Mucosa of descending colon (tissue), 3 donors: ENCODE results near the gene TMEM128. TPM values are rescaled to one million over a fixed set of nuclear protein-coding genes. Genes with fewer than 3 reads are reported as not detected.
A peak's percentile ranks its signal among the peaks of the same experiment; 100 is the strongest.
"Not testable (repeated sequence)": the region's sequence is repeated elsewhere in the genome, so short reads cannot be mapped to it uniquely, and the experiment has no call there.

Experiments
- ATAC-seq: fragments of 200-7000 bp; cut with Tn5 transposase; one replicate; pipeline ENCODE4 v1.9.1; 2020; ENCODE audit warnings: mild to moderate bottlenecking, moderate library complexity
- DNase-seq, 3 donors: peaks; one replicate each; pipeline ENCODE4 v3.0.0-alpha.2; 2020
- H3K36me3 ChIP-seq: fragments of 200-600 bp; one replicate; pipeline ENCODE4 v1.8.0; 2021; ENCODE audit warnings: low read depth, mild to moderate bottlenecking
- H3K4me1 ChIP-seq: fragments of 200-600 bp; one replicate; pipeline ENCODE4 v1.8.0; 2021; ENCODE audit warnings: low read depth, mild to moderate bottlenecking
- H3K4me3 ChIP-seq: fragments of 200-600 bp; one replicate; pipeline ENCODE4 v1.8.0; 2021; ENCODE audit warnings: mild to moderate bottlenecking
- H3K9me3 ChIP-seq: fragments of 200-600 bp; one replicate; pipeline ENCODE4 v1.8.0; 2021; ENCODE audit warnings: mild to moderate bottlenecking
- intact Hi-C, 2 donors: fragments of 100-400 bp; cut with DNase I in 1 of 2; cut with micrococcal nuclease in 1 of 2; formaldehyde crosslinking; loops; one replicate each; pipeline versions ENCODE4 v1.11.0 to v1.11.1; 2022; cut with DNase I, micrococcal nuclease
- total RNA-seq, 3 donors: library from RNA; stranded (reverse); fragmentation: NEBNext Ultra II Directional in 2 of 3; extraction: Animal tissue kit (Norgen Biotek cat#: 25700) in 2 of 3; gene quantifications; one replicate each; pipeline versions ENCODE4 v1.2.1 to v1.2.4, GENCODE V29; 2021 to 2023
- TF ChIP-seq, protein P1 (sequence below): fragments of 200-600 bp; IDR thresholded peaks from one replicate; pipeline ENCODE4 v1.8.0; 2022; ENCODE audit warnings: antibody characterized with exemption, mild to moderate bottlenecking
- donor health status: DM: no; HTN: no; CAD: no; lungs with moderate emphysema.
- donor health status: DM: no; HTN: no; CAD: no.
- donor health status: DM: no; HTN: yes; CAD: no.

Gene TMEM128
- total RNA-seq, 3 donors from 2014 or later = 14.9 to 20.7 (median 19.6) TPM

DNA sequence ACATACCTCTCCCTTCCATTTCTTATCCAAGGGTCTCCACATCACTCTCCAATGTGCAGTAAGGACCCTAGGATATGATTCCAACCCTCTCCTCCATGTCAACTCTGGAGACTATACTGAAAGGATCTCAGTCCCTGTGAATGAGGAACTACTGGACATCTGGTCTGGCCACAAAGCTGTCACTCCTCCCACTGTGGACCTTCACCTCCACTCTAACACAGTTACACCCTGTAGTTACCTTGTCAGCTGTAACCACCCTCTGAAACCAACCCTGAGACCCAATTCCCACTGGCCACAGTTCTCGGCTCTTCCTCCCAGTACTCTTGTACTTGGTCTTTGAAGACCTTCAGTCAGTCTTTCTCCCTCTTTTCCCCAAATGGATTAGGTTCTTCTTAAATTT, 2.9 kb downstream of the TMEM128 start:
- no peak overlapping the region for H3K4me3 ChIP-seq
- DNase-seq (peak in 1 of 3 donors; percentile 17), ATAC-seq (peak; percentile 56)
- intact Hi-C loops = no loop called here
- H3K9me3 ChIP-seq = no peaks in the 10 kb centered on the region
- no peaks in the 10 kb centered on the region for H3K36me3 ChIP-seq
- peaks cover 18% of the 10 kb centered on the region for H3K4me1 ChIP-seq
- TF ChIP-seq, protein P1, sequence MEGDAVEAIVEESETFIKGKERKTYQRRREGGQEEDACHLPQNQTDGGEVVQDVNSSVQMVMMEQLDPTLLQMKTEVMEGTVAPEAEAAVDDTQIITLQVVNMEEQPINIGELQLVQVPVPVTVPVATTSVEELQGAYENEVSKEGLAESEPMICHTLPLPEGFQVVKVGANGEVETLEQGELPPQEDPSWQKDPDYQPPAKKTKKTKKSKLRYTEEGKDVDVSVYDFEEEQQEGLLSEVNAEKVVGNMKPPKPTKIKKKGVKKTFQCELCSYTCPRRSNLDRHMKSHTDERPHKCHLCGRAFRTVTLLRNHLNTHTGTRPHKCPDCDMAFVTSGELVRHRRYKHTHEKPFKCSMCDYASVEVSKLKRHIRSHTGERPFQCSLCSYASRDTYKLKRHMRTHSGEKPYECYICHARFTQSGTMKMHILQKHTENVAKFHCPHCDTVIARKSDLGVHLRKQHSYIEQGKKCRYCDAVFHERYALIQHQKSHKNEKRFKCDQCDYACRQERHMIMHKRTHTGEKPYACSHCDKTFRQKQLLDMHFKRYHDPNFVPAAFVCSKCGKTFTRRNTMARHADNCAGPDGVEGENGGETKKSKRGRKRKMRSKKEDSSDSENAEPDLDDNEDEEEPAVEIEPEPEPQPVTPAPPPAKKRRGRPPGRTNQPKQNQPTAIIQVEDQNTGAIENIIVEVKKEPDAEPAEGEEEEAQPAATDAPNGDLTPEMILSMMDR = no peak

DNA sequence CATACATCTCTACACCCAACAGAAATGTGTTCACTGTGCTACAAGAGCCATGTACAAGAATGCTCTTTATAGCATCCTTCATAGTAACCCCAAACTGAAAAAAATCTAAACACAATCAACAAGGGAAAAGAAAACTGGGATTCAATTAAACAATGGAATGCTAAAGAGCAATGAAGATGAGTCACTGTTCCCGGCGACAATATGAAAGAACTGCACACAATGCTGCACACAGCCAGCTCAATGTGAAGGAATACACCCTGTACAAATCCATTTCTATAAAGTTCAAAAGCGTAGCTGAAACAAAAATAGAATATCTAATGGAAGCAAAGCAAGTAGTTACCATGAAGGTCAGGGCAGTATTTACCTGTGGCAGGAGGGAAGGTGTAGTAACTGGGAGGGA, 8.5 kb downstream of the TMEM128 start:
- H3K36me3 ChIP-seq, H3K4me1 ChIP-seq, ATAC-seq, H3K9me3 ChIP-seq, intact Hi-C loops, H3K4me3 ChIP-seq, DNase-seq: not testable (repeated sequence)

DNA sequence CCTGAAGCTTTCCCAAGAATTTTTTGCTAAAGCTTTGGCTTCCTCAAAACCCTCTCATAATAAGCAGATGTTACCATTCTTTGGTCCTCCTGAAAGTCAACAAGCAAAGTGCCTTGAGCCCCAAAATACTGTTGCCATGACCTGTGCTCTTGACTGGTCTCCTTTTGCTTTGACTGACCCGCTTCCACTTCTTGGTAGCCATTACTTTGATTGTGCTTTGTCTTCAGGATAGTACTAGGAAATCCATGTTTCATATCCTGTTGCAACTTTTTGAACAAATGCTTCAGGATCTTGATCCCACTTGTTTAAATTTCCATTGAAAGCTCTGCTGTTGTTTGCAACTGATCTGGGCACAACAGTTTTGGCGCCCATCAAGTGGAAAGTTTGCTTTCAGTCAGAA, 14.4 kb downstream of the TMEM128 start:
- DNase-seq (no peak), ATAC-seq (no peak)
- intact Hi-C loops = no loop called here
- Histone ChIP-seq H3K4me3 (no peak overlapping the region), H3K9me3 (peaks cover 10% of the 10 kb centered on the region), H3K36me3 (no peaks in the 10 kb centered on the region), H3K4me1 (no peaks in the 10 kb centered on the region)
- TF ChIP-seq, protein P1 = no peak

DNA sequence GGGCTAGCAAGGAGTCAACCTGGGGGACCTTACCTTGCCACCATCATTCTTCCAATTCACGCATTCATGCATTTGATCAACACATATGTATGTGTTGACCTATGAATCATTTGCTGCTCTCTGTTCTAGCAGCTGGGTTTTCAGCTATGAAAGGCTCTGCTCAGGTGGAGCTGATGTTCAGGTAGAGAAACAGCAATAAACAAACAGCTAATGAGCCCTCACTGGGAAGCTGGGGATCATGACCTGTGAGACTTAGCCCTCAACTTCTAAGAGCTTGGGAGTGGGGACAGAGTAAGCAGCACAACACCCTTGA, 19.7 kb downstream of the TMEM128 start:
- Histone ChIP-seq H3K36me3 (no peaks in the 10 kb centered on the region), H3K4me3 (no peak overlapping the region), H3K4me1 (no peaks in the 10 kb centered on the region), H3K9me3 (peaks cover 5% of the 10 kb centered on the region)
- DNase-seq (no peak), ATAC-seq (no peak)
- TF ChIP-seq, protein P1 = no peak
- intact Hi-C loops = no loop called here

DNA sequence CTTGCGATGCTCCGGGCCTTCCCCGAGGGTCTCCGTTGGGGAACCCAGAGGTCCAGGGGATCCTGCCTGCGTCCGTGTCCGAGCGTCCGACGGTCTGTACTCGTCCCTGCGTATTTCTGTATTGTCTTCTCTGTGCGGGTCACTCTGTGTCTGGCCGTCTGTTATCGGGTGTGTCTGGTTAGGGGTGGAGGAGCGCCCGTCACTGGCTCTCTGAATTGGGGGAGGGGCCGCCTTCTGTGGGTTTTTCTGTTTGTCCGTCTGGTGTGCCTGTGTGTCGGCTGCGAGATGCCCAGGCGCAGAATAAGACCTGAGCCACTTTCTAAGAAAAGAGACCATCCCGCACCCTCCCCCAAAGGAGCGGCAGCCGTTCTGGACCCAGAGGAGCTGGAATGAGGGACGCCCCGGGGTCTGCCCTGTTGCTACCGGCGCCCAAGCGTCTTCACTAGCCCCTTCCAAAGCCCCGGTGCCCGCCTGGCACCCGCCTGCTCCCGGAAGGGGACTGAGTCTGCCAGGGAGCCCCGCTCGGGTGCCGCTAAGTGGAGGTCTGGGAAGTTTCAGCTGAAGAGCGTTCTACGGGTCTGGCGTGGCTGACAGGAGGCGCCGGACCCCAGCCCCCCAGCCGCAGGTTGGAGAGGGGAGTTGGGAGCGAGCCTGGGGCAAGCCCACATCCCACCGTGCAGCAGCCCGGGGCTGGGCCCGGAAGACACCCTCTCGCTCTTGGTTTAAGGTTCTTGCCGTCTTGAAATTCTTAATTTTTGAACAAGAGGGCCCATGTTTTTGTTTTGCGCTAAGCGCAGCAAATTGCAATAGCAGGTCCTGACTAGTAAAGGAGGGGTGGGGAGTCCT, 20.3 kb downstream of the TMEM128 start:
- no peaks in the 10 kb centered on the region for H3K4me1 ChIP-seq
- DNase-seq (no peak), ATAC-seq (no peak)
- no peaks in the 10 kb centered on the region for H3K9me3 ChIP-seq
- no peak overlapping the region for H3K4me3 ChIP-seq
- intact Hi-C loops = no loop called here
- H3K36me3 ChIP-seq = no peaks in the 10 kb centered on the region
- TF ChIP-seq, protein P1 = no peak

DNA sequence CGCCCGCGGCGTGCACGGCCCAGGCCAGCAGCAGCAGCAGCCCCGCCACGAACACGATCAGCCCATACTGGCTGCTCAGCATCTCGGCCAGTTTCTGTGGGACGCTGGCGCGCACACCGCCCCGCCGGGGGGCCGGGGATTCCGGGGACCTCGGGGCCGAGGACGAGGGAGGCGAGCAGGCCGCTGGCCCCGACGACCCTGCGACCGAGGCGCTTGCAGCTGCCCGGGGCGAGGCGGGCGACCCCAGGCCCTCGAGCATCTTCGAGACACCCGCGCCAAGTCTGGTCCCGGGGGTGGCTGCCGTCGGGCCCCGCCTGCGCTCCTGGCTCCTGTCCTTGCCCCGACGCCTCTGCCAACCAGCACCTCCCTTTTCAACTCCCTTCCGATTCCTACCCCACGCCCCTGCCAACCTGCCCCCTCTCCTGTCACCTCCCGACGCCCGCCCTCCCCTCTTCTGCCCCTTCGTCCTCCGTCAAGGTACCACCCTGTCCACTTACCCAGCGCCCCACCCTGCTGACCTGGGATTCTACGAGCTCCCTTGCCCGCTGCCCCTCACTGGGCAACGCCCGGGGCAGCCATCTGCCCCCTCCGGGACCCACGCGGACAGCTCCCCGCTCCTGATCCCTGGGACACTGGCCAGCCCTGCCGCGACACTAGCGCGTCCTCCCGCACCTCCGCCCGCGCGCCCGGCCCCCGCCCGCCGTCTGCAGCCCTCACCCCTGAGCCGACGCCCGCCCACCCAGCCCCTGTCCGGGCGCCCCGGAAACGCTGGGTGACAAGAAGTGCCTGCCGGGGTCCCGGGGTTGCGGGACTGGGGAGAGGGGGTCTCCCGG, 21.2 kb downstream of the TMEM128 start, which contains the start of gene OTOP1:
OTOP1 (minus strand) TSS at position 324 of the 833 bp plus-strand sequence; CDS start at position 259, 65 bp downstream.
- no peaks in the 10 kb centered on the region for H3K9me3 ChIP-seq

More for the DNA sequence above, 21.2 kb downstream of the TMEM128 start, which contains the start of gene OTOP1:
- ATAC-seq (no peak), DNase-seq (no peak)
- H3K36me3 ChIP-seq = no peaks in the 10 kb centered on the region
- intact Hi-C loops = no loop called here
- no peak within 1 kb of the TSS for H3K4me3 ChIP-seq
- TF ChIP-seq, protein P1 = no peak
- H3K4me1 ChIP-seq = no peaks in the 10 kb centered on the region
